Activated CD8-positive, alpha-beta memory T cell treated with anti-CD3 and anti-CD28 coated beads, Interleukin-2, amount 50 U/mL, for 4 hours (primary cell): Measurements from ENCODE around the gene ZNF343.
"Not testable (repeated sequence)": the region's sequence is repeated elsewhere in the genome, so short reads cannot be mapped to it uniquely, and the experiment has no call there.

Experiments
- DNase-seq: peaks from one replicate; pipeline ENCODE4 v3.0.0-alpha.2; 2020

Gene ZNF343

GRCh38 chr20:2520617-2521016 lies 11.9 kb upstream of the ZNF343 start:
- no peak for DNase-seq

- DNase-seq: no peak
Measured at GRCh38 chr20:2519115-2519809, 10.5 kb upstream of the ZNF343 start.

GRCh38 chr20:2518558-2518957 lies 9.8 kb upstream of the ZNF343 start:
- DNase-seq: no peak

GRCh38 chr20:2518096-2518495 lies 9.4 kb upstream of the ZNF343 start:
- no peak for DNase-seq

- DNase-seq: no peak
Measured at GRCh38 chr20:2516399-2516798, 7.7 kb upstream of the ZNF343 start.

GRCh38 chr20:2515203-2515602 lies 6.5 kb upstream of the ZNF343 start:
- DNase-seq: no peak

GRCh38 chr20:2509794-2510193 lies 1.1 kb upstream of the ZNF343 start:
- DNase-seq: no peak

- no peak for DNase-seq
Measured at GRCh38 chr20:2509468-2509781, 710 bp upstream of the ZNF343 start.

- DNase-seq: no peak
Measured at GRCh38 chr20:2507875-2508630, 662 bp downstream of the ZNF343 start.

- no peak for DNase-seq
Measured at GRCh38 chr20:2507464-2507863, 1.3 kb downstream of the ZNF343 start.

- not testable (repeated sequence) for DNase-seq
Measured at GRCh38 chr20:2506426-2506825, 2.3 kb downstream of the ZNF343 start.

GRCh38 chr20:2504803-2505202 lies 3.9 kb downstream of the ZNF343 start:
- not testable (repeated sequence) for DNase-seq

GRCh38 chr20:2502808-2503384 lies 5.8 kb downstream of the ZNF343 start:
- not testable (repeated sequence) for DNase-seq

GRCh38 chr20:2485661-2486060 lies 23.1 kb downstream of the ZNF343 start:
- no peak for DNase-seq

- DNase-seq: no peak
Measured at GRCh38 chr20:2485080-2485479, 23.6 kb downstream of the ZNF343 start.

- DNase-seq: no peak
Measured at GRCh38 chr20:2483504-2483903, 25.2 kb downstream of the ZNF343 start.

GRCh38 chr20:2480381-2480780 lies 28.3 kb downstream of the ZNF343 start:
- DNase-seq: no peak

GRCh38 chr20:2476742-2477615 lies 31.7 kb downstream of the ZNF343 start:
- DNase-seq: no peak

- no peak for DNase-seq
Measured at GRCh38 chr20:2475850-2476741, 32.6 kb downstream of the ZNF343 start.

- DNase-seq: no peak
Measured at GRCh38 chr20:2473516-2473915, 35.2 kb downstream of the ZNF343 start.

- peak; percentile 95 for DNase-seq
Measured at GRCh38 chr20:2470423-2471193, 38.1 kb downstream of the ZNF343 start, which contains the start of gene SNRPB. Gene SNRPB (minus strand): TSS chr20:2470789. CDS start chr20:2470690, 99 bp downstream.
